HCT116 (cell line): Measurements from ENCODE around the gene TNNC1.

Experiments used
- EZH2 ChIP-seq: fragments of 200-600 bp; sonication (generic); IDR thresholded peaks from 2 replicates; pipeline ENCODE4 v1.6.1; 2017; ENCODE audit warnings: antibody characterized with exemption, mixed run types
- POLR2A ChIP-seq: IDR thresholded peaks from 2 replicates; pipeline ENCODE4 v1.7.0; 2011; ENCODE audit warnings: borderline replicate concordance; ENCODE audit not compliant: insufficient read depth, insufficient read length; ENCODE audit errors: extremely low read depth
- POLR2AphosphoS5 ChIP-seq: IDR thresholded peaks from 2 replicates; pipeline ENCODE4 v1.6.1; 2011; ENCODE audit warnings: mild to moderate bottlenecking, low read depth, low read length, moderate library complexity
- SP1 ChIP-seq: IDR thresholded peaks from 2 replicates; pipeline ENCODE4 v1.6.1; 2012; ENCODE audit warnings: low read depth
- YY1 ChIP-seq: IDR thresholded peaks from 2 replicates; pipeline ENCODE4 v1.6.1; 2011; ENCODE audit warnings: low read length, low read depth, moderate library complexity, mild to moderate bottlenecking; ENCODE audit not compliant: insufficient replicate concordance; ENCODE audit errors: extremely low read depth
- ZFX ChIP-seq: fragments of 450-650 bp; IDR thresholded peaks from 2 replicates; pipeline ENCODE4 v1.6.1; 2017
- ZNF274 ChIP-seq: fragments of 200-500 bp; sonication (Bioruptor generic); IDR thresholded peaks from 2 replicates; pipeline ENCODE4 v1.6.1; 2014; ENCODE audit warnings: mild to moderate bottlenecking, low read depth, low read length, inconsistent platforms

- TF ChIP-seq ZFX: no peak
- no peak for TF ChIP-seq EZH2
- TF ChIP-seq SP1: no peak
- no peak for TF ChIP-seq POLR2A
- TF ChIP-seq YY1: no peak
- no peak for TF ChIP-seq ZNF274
- no peak for TF ChIP-seq POLR2AphosphoS5
Observed at GRCh38 chr3:52471371-52472238, 17.8 kb upstream of the TNNC1 start.
